PC-3 (cell line): Measurements from ENCODE around the gene HECW1.

ENCODE experiments used
- EZH2phosphoT487 ChIP-seq: fragments of 300-600 bp; sonication (generic); IDR thresholded peaks from 2 replicates; pipeline ENCODE4 v1.6.1; 2018; ENCODE audit warnings: mild to moderate bottlenecking, antibody characterized with exemption, low read length, borderline replicate concordance
- TF ChIP-seq, protein P1 (sequence below): fragments of 300-600 bp; sonication (generic); conservative IDR thresholded peaks from 2 replicates; pipeline ENCODE4 v1.5.1; 2017; ENCODE audit warnings: antibody characterized with exemption, low read depth, mild to moderate bottlenecking, low read length

DNA sequence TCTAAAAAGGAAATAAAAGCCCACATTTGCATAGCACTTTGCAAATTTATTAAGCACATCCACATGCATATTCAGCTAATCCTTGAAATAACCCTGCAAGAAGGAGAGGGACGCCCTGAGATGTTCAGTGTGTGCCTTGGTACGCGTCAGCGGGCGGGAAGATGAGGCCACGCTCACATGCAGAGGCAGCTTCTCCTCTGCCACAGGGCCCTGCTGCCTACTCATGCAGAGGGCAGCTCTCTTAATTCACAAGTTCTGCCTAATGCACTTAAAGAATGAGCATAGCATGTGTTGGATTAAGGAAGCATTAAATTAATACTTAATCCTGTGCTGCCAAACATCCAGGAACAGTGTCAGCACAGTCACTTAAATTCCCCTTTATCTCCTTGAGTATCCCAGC is 132.3 kb downstream of the HECW1 start:
- TF ChIP-seq, protein P1, sequence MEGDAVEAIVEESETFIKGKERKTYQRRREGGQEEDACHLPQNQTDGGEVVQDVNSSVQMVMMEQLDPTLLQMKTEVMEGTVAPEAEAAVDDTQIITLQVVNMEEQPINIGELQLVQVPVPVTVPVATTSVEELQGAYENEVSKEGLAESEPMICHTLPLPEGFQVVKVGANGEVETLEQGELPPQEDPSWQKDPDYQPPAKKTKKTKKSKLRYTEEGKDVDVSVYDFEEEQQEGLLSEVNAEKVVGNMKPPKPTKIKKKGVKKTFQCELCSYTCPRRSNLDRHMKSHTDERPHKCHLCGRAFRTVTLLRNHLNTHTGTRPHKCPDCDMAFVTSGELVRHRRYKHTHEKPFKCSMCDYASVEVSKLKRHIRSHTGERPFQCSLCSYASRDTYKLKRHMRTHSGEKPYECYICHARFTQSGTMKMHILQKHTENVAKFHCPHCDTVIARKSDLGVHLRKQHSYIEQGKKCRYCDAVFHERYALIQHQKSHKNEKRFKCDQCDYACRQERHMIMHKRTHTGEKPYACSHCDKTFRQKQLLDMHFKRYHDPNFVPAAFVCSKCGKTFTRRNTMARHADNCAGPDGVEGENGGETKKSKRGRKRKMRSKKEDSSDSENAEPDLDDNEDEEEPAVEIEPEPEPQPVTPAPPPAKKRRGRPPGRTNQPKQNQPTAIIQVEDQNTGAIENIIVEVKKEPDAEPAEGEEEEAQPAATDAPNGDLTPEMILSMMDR, result no peak
- no peak for TF ChIP-seq EZH2phosphoT487
